ENCODE measurements around the gene SYAP1.

GRCh38 chrX:16719334-16720084 lies at the start of gene SYAP1:
- TF ChIP-seq CTCF (IDR thresholded peaks at IDR 0.05; ENCODE audit: insufficient read depth, low read length): no peak
- TF ChIP-seq REST (IDR thresholded peaks at IDR 0.05; ENCODE audit: insufficient replicate concordance, low read depth): peak; percentile 29
- peak; percentile 93 for TF ChIP-seq POLR2AphosphoS5 (IDR thresholded peaks at IDR 0.05; ENCODE audit: low read depth)
- TF ChIP-seq GABPA (IDR thresholded peaks at IDR 0.05; ENCODE audit: low read depth): peak; percentile 73

Data from HL-60 (cell line).